HepG2 (cell line): ENCODE data around the gene TMEM132E. TPM values are rescaled to one million over a fixed set of nuclear protein-coding genes. Genes with fewer than 3 reads are reported as not detected.

Source experiments
- ATAC-seq: fragments of 200-7000 bp; cut with Tn5 transposase; 3 replicates; pipeline ENCODE4 v1.9.1; 2020; ENCODE audit warnings: mild to moderate bottlenecking, moderate library complexity
- BruUV-seq: library from RNA; stranded (reverse); fragments of 400-500 nt; replicated peaks from 2 replicates; lab custom pipeline; 2021; lab: Mats Ljungman, UMichigan
- CTCF ChIA-PET: fragments of 300-600 bp; formaldehyde crosslinking; extraction: SDS; loops from one replicate; lab custom pipeline; 2021; ENCODE audit warnings: low total read pairs, inconsistent platforms, low intra/inter-chr PET ratio; lab: Yijun Ruan, JAX
- POLR2A ChIA-PET: fragments of 350-600 bp; sonication (Branson Sonifier 250); formaldehyde crosslinking; loops from one replicate; lab custom pipeline; 2020; ENCODE audit warnings: antibody characterized with exemption, inconsistent platforms; lab: Yijun Ruan, JAX
- DNase-seq: peaks from one replicate; pipeline ENCODE4 v3.0.0-alpha.2; 2015; ENCODE audit warnings: low spot score
- FAIRE-seq: peaks from 3 replicates; lab custom pipeline; 2011; peaks lifted over from hg19 to GRCh38; lab: Jason Lieb, UNC
- H2AFZ ChIP-seq: one replicate; pipeline ENCODE4 v1.6.1; 2011; ENCODE audit warnings: low read length, inconsistent platforms
- H3K27ac ChIP-seq: fragments of 300-600 bp; 3 replicates; pipeline ENCODE4 v1.8.0; 2011; ENCODE audit warnings: mixed run types, mild to moderate bottlenecking, mixed read lengths, low read length, inconsistent platforms; ENCODE audit not compliant: insufficient read depth; ENCODE audit errors: extremely low read length
- H3K27me3 ChIP-seq, 2 experiments: fragments of 200-600 bp in 1 of 2; 2 replicates in 1 of 2; 3 replicates in 1 of 2; pipeline versions ENCODE4 v1.6.0 to v1.8.0; 2011; ENCODE audit warnings: low read length in 2 of 2, mild to moderate bottlenecking in 2 of 2, moderate library complexity in 2 of 2, inconsistent platforms in 1 of 2; ENCODE audit not compliant: insufficient read depth in 2 of 2, control insufficient read depth in 1 of 2
- H3K36me3 ChIP-seq, 2 experiments: fragments of 200-600 bp in 1 of 2; replicated peaks in 1 of 2; 2 replicates in 1 of 2; 3 replicates in 1 of 2; pipeline versions ENCODE4 v1.5.1 to v1.8.0; 2011; ENCODE audit warnings: low read length in 2 of 2, inconsistent platforms in 1 of 2; ENCODE audit not compliant: insufficient read depth in 2 of 2, control insufficient read depth in 1 of 2
- H3K4me1 ChIP-seq: 2 replicates; pipeline ENCODE4 v1.5.1; 2012; ENCODE audit warnings: low read length, inconsistent platforms; ENCODE audit not compliant: insufficient read depth
- H3K4me2 ChIP-seq: 2 replicates; pipeline ENCODE4 v1.6.0; 2011; ENCODE audit warnings: low read depth, low read length, inconsistent platforms
- H3K4me3 ChIP-seq, 3 experiments: fragments of 200-600 bp in 1 of 3; sonication (generic), shearing (Covaris generic) in 1 of 3; replicated peaks in 1 of 3; 2 replicates each; pipeline ENCODE4 v1.5.1; 2011 to 2016; ENCODE audit warnings: low read length in 3 of 3, inconsistent platforms in 2 of 3, low read depth in 2 of 3, mild to moderate bottlenecking in 2 of 3, control low read depth in 1 of 3, mixed read lengths in 1 of 3; ENCODE audit not compliant: insufficient read depth in 1 of 3
- H3K79me2 ChIP-seq: one replicate; pipeline ENCODE4 v1.6.1; 2011; ENCODE audit warnings: low read length, inconsistent platforms; ENCODE audit not compliant: insufficient read depth
- H3K9ac ChIP-seq: 2 replicates; pipeline ENCODE4 v1.6.0; 2011; ENCODE audit warnings: mild to moderate bottlenecking, low read depth, low read length, inconsistent platforms; ENCODE audit not compliant: insufficient read depth
- H3K9me3 ChIP-seq: 2 replicates; pipeline ENCODE4 v1.5.1; 2012; ENCODE audit warnings: mild to moderate bottlenecking, low read length
- H4K20me1 ChIP-seq: 2 replicates; pipeline ENCODE4 v1.6.0; 2011; ENCODE audit warnings: inconsistent platforms, mild to moderate bottlenecking, low read length, moderate library complexity; ENCODE audit not compliant: insufficient read depth
- GABPB1 ChIP-seq: IDR thresholded peaks from 2 replicates; pipeline ENCODE4 v1.6.1; 2016; ENCODE audit warnings: mild to moderate bottlenecking, missing genetic modification reagents, moderate library complexity, missing compliant biosample characterization
- JDP2 ChIP-seq: sonication (generic); formaldehyde crosslinking; IDR thresholded peaks from 2 replicates; pipeline ENCODE4 v1.8.1; 2022; ENCODE audit warnings: missing genetic modification reagents, borderline replicate concordance
- NFE2L2 ChIP-seq: fragments of 150-350 bp; IDR thresholded peaks from 2 replicates; pipeline ENCODE4 v1.6.1; 2014; ENCODE audit warnings: low read length
- SETDB1 ChIP-seq: sonication (generic); formaldehyde crosslinking; IDR thresholded peaks from 2 replicates; pipeline ENCODE4 v1.5.1; 2020; ENCODE audit warnings: missing genetic modification reagents, mild to moderate bottlenecking, borderline replicate concordance
- YEATS2 ChIP-seq: sonication (generic); formaldehyde crosslinking; IDR thresholded peaks from 2 replicates; pipeline ENCODE4 v1.4.0; 2020; ENCODE audit warnings: missing genetic modification reagents, borderline replicate concordance
- ZFP37 ChIP-seq: sonication (generic); formaldehyde crosslinking; IDR thresholded peaks from 2 replicates; pipeline ENCODE4 v1.4.0; 2020; ENCODE audit warnings: missing genetic modification reagents, borderline replicate concordance
- ZNF34 ChIP-seq: sonication (generic); formaldehyde crosslinking; IDR thresholded peaks from 2 replicates; pipeline ENCODE4 v1.4.0; 2020; ENCODE audit warnings: mild to moderate bottlenecking, missing genetic modification reagents, borderline replicate concordance
- ZNF674 ChIP-seq: sonication (generic); formaldehyde crosslinking; IDR thresholded peaks from 2 replicates; pipeline ENCODE4 v1.5.0; 2020; ENCODE audit warnings: low read depth, mild to moderate bottlenecking, missing genetic modification reagents
- ZSCAN20 ChIP-seq: sonication (generic); formaldehyde crosslinking; IDR thresholded peaks from 2 replicates; pipeline ENCODE4 v1.4.0; 2020; ENCODE audit warnings: missing genetic modification reagents, mild to moderate bottlenecking, borderline replicate concordance
- WGBS: methylation state at CpG from one replicate; pipeline ENCODE4 v1.1.6; 2017; ENCODE audit warnings: low lambda C conversion rate; 5-methylcytosine and 5-hydroxymethylcytosine counted together
- in situ Hi-C: cut with HindIII; loops from 2 replicates; pipeline ENCODE4 v1.10.0; 2017; ENCODE audit warnings: low pct_unique_long_range_greater_than_20kb; ENCODE audit not compliant: extremely low pct_ligation_motif_present
- intact Hi-C: fragments of 100-400 bp; cut with micrococcal nuclease; formaldehyde crosslinking; loops from one replicate; pipeline ENCODE4 v1.10.0; 2022; ENCODE audit not compliant: unreplicated experiment
- polyA plus RNA-seq, 8 experiments: library from polyadenylated mRNA; depleted of rRNA in 3 of 8; stranded (reverse) in 7 of 8; unstranded in 1 of 8; fragments of >200 nt; fragmentation: Illumina TruSeq in 4 of 8; extraction: Trizol in 4 of 8; gene quantifications; 2 replicates each; pipeline versions ENCODE4 v1.2.1 to v1.2.3, GENCODE V29; 2011 to 2016; ENCODE audit warnings: low read depth in 4 of 8, missing spikeins in 1 of 8, mixed read lengths in 1 of 8; ENCODE audit not compliant: insufficient read depth in 1 of 8
- total RNA-seq, 5 experiments: library from RNA; depleted of rRNA; stranded (reverse); fragments of >200 nt; fragmentation: Illumina TruSeq; extraction: Trizol; gene quantifications; 2 replicates each; pipeline ENCODE4 v1.2.3, GENCODE V29; 2016; ENCODE audit warnings: low read depth in 1 of 5
- TF ChIP-seq, protein P1 (sequence below): sonication (generic); formaldehyde crosslinking; IDR thresholded peaks from 2 replicates; pipeline ENCODE4 v1.5.1; 2020; ENCODE audit warnings: mild to moderate bottlenecking, missing genetic modification reagents, borderline replicate concordance
- TF ChIP-seq, protein P2 (sequence below): sonication (generic); formaldehyde crosslinking; IDR thresholded peaks from 2 replicates; pipeline ENCODE4 v1.4.0; 2020; ENCODE audit warnings: missing genetic modification reagents, borderline replicate concordance
- TF ChIP-seq, protein P3 (sequence below): sonication (generic); formaldehyde crosslinking; IDR thresholded peaks from 2 replicates; pipeline ENCODE4 v1.4.0; 2020; ENCODE audit warnings: mild to moderate bottlenecking, missing genetic modification reagents

TMEM132E gene
- total and polyA plus RNA-seq, 2 of the 13 experiments (the other 11 are each of a cell fraction or from before 2014, with no cell fraction given), result not detected

DNA sequence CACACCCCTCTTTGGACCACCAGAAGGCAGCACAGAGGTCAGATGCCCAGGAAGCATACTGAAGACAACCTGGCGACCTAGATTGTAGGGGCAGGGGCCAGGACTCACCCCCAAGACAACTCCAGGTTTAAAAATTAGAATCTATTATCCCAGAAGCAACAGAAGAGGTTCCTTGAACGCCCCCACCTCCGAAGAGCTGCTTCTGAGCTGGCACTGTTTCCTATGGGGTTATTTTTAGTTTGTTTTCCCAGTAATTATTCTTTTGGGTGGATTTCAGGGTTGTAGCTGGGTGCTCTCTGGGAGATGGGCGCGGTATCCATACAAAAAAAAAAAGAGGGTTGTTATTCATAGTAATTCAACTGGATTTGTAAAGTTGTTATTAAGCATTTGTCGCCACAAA, 10.4 kb upstream of the TMEM132E start:
- no peak overlapping the region for H3K27ac ChIP-seq
- no peaks in the 10 kb centered on the region for H4K20me1 ChIP-seq
- FAIRE-seq (no peak), DNase-seq (no peak), ATAC-seq (no peak)
- 7% methylated on average over 6 of the region's 6 CpGs for WGBS
- no peak overlapping the region for H3K9ac ChIP-seq
- no peak overlapping the region for H3K4me2 ChIP-seq
- BruUV-seq, result no TSS peak
- H3K27me3 ChIP-seq, result peaks cover 0 to 5% of the 10 kb centered on the region in 2 experiments; a peak in 2 of 5 replicates
- in situ Hi-C loops (no loop called here), intact Hi-C loops (no loop called here)
- no peak overlapping the region for H3K4me3 ChIP-seq
- H2AFZ ChIP-seq, result no peak overlapping the region
- CTCF ChIA-PET, result no interaction called here
- POLR2A ChIA-PET, result no interaction called here
- no peaks in the 10 kb centered on the region for H3K36me3 ChIP-seq
- no peaks in the 10 kb centered on the region for H3K79me2 ChIP-seq
- no peaks in the 10 kb centered on the region for H3K9me3 ChIP-seq
- H3K4me1 ChIP-seq, result no peaks in the 10 kb centered on the region
- no peak for TF ChIP-seq ZNF34 (CRISPR knock-in tag)
- TF ChIP-seq ZFP37 (CRISPR knock-in tag), result no peak
- TF ChIP-seq SETDB1 (CRISPR knock-in tag), result no peak
- no peak for TF ChIP-seq GABPB1
- TF ChIP-seq, protein P1, sequence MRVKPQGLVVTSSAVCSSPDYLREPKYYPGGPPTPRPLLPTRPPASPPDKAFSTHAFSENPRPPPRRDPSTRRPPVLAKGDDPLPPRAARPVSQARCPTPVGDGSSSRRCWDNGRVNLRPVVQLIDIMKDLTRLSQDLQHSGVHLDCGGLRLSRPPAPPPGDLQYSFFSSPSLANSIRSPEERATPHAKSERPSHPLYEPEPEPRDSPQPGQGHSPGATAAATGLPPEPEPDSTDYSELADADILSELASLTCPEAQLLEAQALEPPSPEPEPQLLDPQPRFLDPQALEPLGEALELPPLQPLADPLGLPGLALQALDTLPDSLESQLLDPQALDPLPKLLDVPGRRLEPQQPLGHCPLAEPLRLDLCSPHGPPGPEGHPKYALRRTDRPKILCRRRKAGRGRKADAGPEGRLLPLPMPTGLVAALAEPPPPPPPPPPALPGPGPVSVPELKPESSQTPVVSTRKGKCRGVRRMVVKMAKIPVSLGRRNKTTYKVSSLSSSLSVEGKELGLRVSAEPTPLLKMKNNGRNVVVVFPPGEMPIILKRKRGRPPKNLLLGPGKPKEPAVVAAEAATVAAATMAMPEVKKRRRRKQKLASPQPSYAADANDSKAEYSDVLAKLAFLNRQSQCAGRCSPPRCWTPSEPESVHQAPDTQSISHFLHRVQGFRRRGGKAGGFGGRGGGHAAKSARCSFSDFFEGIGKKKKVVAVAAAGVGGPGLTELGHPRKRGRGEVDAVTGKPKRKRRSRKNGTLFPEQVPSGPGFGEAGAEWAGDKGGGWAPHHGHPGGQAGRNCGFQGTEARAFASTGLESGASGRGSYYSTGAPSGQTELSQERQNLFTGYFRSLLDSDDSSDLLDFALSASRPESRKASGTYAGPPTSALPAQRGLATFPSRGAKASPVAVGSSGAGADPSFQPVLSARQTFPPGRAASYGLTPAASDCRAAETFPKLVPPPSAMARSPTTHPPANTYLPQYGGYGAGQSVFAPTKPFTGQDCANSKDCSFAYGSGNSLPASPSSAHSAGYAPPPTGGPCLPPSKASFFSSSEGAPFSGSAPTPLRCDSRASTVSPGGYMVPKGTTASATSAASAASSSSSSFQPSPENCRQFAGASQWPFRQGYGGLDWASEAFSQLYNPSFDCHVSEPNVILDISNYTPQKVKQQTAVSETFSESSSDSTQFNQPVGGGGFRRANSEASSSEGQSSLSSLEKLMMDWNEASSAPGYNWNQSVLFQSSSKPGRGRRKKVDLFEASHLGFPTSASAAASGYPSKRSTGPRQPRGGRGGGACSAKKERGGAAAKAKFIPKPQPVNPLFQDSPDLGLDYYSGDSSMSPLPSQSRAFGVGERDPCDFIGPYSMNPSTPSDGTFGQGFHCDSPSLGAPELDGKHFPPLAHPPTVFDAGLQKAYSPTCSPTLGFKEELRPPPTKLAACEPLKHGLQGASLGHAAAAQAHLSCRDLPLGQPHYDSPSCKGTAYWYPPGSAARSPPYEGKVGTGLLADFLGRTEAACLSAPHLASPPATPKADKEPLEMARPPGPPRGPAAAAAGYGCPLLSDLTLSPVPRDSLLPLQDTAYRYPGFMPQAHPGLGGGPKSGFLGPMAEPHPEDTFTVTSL (CRISPR knock-in tag), result no peak
- TF ChIP-seq, protein P2, sequence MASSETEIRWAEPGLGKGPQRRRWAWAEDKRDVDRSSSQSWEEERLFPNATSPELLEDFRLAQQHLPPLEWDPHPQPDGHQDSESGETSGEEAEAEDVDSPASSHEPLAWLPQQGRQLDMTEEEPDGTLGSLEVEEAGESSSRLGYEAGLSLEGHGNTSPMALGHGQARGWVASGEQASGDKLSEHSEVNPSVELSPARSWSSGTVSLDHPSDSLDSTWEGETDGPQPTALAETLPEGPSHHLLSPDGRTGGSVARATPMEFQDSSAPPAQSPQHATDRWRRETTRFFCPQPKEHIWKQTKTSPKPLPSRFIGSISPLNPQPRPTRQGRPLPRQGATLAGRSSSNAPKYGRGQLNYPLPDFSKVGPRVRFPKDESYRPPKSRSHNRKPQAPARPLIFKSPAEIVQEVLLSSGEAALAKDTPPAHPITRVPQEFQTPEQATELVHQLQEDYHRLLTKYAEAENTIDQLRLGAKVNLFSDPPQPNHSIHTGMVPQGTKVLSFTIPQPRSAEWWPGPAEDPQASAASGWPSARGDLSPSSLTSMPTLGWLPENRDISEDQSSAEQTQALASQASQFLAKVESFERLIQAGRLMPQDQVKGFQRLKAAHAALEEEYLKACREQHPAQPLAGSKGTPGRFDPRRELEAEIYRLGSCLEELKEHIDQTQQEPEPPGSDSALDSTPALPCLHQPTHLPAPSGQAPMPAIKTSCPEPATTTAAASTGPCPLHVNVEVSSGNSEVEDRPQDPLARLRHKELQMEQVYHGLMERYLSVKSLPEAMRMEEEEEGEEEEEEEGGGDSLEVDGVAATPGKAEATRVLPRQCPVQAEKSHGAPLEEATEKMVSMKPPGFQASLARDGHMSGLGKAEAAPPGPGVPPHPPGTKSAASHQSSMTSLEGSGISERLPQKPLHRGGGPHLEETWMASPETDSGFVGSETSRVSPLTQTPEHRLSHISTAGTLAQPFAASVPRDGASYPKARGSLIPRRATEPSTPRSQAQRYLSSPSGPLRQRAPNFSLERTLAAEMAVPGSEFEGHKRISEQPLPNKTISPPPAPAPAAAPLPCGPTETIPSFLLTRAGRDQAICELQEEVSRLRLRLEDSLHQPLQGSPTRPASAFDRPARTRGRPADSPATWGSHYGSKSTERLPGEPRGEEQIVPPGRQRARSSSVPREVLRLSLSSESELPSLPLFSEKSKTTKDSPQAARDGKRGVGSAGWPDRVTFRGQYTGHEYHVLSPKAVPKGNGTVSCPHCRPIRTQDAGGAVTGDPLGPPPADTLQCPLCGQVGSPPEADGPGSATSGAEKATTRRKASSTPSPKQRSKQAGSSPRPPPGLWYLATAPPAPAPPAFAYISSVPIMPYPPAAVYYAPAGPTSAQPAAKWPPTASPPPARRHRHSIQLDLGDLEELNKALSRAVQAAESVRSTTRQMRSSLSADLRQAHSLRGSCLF (CRISPR knock-in tag), result no peak
- TF ChIP-seq, protein P3, sequence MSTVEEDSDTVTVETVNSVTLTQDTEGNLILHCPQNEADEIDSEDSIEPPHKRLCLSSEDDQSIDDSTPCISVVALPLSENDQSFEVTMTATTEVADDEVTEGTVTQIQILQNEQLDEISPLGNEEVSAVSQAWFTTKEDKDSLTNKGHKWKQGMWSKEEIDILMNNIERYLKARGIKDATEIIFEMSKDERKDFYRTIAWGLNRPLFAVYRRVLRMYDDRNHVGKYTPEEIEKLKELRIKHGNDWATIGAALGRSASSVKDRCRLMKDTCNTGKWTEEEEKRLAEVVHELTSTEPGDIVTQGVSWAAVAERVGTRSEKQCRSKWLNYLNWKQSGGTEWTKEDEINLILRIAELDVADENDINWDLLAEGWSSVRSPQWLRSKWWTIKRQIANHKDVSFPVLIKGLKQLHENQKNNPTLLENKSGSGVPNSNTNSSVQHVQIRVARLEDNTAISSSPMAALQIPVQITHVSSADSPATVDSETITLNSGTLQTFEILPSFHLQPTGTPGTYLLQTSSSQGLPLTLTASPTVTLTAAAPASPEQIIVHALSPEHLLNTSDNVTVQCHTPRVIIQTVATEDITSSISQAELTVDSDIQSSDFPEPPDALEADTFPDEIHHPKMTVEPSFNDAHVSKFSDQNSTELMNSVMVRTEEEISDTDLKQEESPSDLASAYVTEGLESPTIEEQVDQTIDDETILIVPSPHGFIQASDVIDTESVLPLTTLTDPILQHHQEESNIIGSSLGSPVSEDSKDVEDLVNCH (CRISPR knock-in tag), result no peak
- TF ChIP-seq JDP2 (CRISPR knock-in tag), result no peak
- TF ChIP-seq ZNF674 (CRISPR knock-in tag), result no peak
- TF ChIP-seq NFE2L2, result no peak
- no peak for TF ChIP-seq YEATS2
- TF ChIP-seq ZSCAN20 (CRISPR knock-in tag), result no peak
